Stomach (tissue), 4 donors: ENCODE measurements around the gene SPOCD1.

ENCODE experiments used
- CTCF ChIP-seq, 7 experiments: fragments of 450-650 bp in 4 of 7; fragments of 200-600 bp in 3 of 7; sonication (generic) in 3 of 7; IDR thresholded peaks; one replicate each; pipeline ENCODE4 v1.5.1; 2016 to 2019; ENCODE audit warnings: antibody characterized with exemption in 7 of 7, control low read depth in 2 of 7, mild to moderate bottlenecking in 1 of 7
- EP300 ChIP-seq: sonication (generic); formaldehyde crosslinking; IDR thresholded peaks from one replicate; pipeline ENCODE4 v1.6.1; 2017; ENCODE audit warnings: antibody characterized with exemption
- POLR2A ChIP-seq, 4 donors: fragments of 450-650 bp; IDR thresholded peaks; one replicate each; pipeline ENCODE4 v1.6.1; 2016; ENCODE audit warnings: antibody characterized with exemption in 4 of 4, control low read depth in 2 of 4, mild to moderate bottlenecking in 1 of 4, moderate library complexity in 1 of 4
- POLR2AphosphoS5 ChIP-seq, 3 donors: sonication (generic); formaldehyde crosslinking; IDR thresholded peaks; one replicate each; pipeline ENCODE4 v1.6.1; 2016; ENCODE audit warnings: antibody characterized with exemption in 3 of 3

- TF ChIP-seq CTCF (IDR thresholded peaks at IDR 0.05), result no peak
- TF ChIP-seq POLR2AphosphoS5 (IDR thresholded peaks at IDR 0.05), result no peak
- no peak for TF ChIP-seq POLR2A (IDR thresholded peaks at IDR 0.05)
- no peak for TF ChIP-seq EP300
Measured at GRCh38 chr1:31828341-31828740, 12.5 kb upstream of the SPOCD1 start.
